Measurements from ENCODE around the gene CSTF1.
"Not testable (repeated sequence)": the region's sequence is repeated elsewhere in the genome, so short reads cannot be mapped to it uniquely, and the experiment has no call there.

CSTF1 gene

GRCh38 chr20:56403465-56403864 is 11.0 kb downstream of the CSTF1 start:
- no peak for DNase-seq (ENCODE audit: low read depth in 1 of 2, low spot score in 1 of 2)

DNA sequence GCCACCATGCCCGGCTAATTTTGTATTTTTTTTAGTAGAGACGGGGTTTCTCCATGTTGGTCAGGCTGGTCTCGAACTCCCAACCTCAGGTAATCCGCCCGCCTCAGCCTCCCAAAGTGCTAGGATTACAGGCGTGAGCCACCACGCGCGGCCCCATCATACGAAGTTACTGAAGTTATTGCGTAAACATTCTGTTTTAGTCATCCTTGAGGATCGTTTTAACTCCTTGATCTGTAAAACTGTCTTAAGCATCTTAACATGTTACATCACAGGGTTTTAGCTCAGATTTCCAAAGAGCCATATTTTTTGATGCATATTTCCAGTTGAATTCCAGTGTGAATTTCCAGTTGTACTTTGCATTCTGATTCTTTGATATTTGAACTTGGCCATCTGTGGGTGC is 12.9 kb downstream of the CSTF1 start:
- not testable (repeated sequence) for DNase-seq (ENCODE audit: low read depth in 1 of 2, low spot score in 1 of 2)

GRCh38 chr20:56406910-56407309 is 14.5 kb downstream of the CSTF1 start:
- no peak for DNase-seq (ENCODE audit: low read depth in 1 of 2, low spot score in 1 of 2)

GRCh38 chr20:56409521-56409920 is 17.1 kb downstream of the CSTF1 start:
- DNase-seq (ENCODE audit: low read depth in 1 of 2, low spot score in 1 of 2), result no peak

DNA sequence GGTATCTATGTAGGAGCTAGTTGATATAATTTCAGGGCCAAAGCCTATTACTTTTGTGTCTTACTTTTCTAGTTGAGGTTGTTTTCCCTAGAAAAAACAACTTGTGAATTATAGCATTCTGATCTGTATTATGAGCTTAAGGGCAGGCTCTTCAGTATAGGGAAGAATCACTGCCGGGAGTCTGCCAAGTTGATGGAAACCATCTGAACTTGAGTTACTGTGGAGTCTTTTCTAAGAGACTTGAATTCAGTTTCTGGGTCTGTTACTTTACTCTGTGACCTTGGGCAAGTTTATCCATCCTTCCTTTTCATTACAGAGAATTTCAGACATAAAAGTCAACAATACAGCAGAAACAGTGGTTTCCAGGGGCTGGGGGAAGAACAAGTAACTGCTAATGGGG is 17.5 kb downstream of the CSTF1 start:
- DNase-seq (ENCODE audit: low read depth in 1 of 2, low spot score in 1 of 2), result no peak

DNA sequence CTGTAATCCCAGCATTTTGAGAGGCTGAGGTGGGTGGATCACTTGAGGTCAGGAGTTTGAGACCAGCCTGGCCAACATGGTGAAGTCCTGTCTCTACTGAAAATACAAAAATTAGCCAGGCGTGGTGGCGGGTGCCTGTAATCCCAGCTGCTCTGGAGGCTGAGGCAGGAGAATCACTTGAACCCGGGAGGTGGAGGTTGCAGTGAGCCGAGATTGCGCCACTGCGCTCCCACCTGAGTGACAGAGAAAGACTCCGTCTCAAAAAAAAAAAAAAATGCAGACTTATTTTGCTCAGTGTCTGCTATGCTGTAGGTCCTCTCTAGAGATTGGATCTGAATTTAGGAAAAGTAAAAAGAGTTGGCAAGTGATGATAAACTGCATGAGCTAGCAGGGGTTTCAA is 18.8 kb downstream of the CSTF1 start:
- not testable (repeated sequence) for DNase-seq (ENCODE audit: low read depth in 1 of 2, low spot score in 1 of 2)

- no peak for DNase-seq (ENCODE audit: low read depth in 1 of 2, low spot score in 1 of 2)
These were observed 19.5 kb downstream of the CSTF1 start, which contains the start of gene CASS4 for GRCh38 chr20:56411759-56412472. Gene CASS4, plus strand, starts transcription at chr20:56412260. Its CDS starts 199 bp downstream, at chr20:56412459.

DNA sequence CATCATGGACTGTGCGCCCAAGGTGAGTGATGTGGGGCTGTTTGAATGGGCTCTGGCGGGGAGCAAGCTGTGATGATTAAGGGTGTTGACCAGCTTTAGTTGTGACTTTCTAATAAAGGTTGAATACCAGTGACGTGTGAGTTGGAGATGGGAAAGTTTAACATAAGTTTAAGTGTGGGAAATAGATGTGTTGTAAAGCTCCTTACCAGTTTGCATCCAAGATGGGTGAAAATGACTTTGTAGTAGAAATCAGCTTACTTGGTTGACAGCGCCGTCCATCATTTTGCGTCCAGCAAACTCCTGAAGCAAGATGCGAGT is 20.0 kb downstream of the CSTF1 start:
- no peak for DNase-seq (ENCODE audit: low read depth in 1 of 2, low spot score in 1 of 2)

GRCh38 chr20:56412949-56413348 is 20.5 kb downstream of the CSTF1 start:
- no peak for DNase-seq (ENCODE audit: low read depth in 1 of 2, low spot score in 1 of 2)

DNA sequence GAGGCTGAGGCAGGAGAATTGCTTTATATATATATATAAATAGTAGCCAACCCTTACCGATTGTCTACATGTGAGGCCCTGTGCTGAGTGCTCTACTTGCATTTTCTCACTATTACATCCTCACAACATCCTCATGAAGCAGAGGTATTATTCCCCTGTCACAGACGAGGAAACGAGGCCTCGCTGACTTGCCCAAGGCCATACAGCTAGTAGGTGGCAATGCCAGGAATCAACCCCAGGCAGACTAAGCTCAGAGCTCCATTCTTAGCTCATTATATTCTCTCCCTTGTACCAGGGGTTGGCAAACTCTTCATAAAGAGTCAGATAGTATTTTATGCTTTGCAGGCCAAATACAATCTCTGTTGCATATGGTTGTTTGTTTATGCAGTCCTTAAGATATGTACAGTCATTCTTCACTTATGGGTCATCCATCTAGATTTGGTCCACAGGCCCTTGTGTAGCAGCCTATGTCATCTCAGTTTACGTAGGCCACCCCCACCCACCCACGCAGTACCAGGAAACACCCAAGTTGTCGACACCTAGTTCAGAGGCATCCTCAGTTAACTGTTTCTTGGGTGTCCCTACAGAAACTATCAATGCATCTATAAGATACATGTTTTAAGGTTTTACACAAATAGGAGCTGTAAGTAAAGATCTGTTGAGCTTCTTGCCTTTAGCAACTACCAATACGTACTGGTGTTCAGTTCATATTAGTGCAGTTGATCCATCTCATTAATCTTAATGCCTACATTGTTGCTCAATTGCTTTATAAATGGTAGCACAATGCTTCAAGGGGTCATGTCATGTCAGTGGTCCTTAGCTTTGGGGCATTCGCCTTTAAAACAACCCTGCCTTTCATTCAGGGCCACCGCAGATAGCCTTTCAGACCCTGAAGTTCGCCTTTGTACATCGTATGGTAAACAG is 22.7 kb downstream of the CSTF1 start:
- DNase-seq (ENCODE audit: low read depth in 1 of 2, low spot score in 1 of 2), result no peak

DNA sequence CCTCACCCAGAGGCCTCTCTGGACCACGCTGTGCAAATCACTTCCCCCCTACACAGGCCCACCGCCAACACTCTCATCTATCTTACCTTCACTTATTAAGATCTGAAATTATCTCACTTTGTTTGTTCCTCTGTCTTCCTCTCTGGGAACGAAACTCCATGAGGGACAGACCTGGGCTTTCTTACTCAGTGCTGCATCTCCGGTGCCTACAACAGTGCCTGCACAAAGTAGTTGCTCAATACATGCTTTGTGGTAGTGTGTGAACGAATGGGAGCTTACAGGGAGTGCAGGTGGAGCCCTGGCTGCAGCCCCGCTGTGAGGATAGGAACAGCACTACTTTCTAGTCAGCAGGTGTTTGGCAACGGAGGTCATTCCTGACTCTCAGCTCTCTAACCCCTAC is 25.0 kb downstream of the CSTF1 start:
- DNase-seq (ENCODE audit: low read depth in 1 of 2, low spot score in 1 of 2), result no peak

DNA sequence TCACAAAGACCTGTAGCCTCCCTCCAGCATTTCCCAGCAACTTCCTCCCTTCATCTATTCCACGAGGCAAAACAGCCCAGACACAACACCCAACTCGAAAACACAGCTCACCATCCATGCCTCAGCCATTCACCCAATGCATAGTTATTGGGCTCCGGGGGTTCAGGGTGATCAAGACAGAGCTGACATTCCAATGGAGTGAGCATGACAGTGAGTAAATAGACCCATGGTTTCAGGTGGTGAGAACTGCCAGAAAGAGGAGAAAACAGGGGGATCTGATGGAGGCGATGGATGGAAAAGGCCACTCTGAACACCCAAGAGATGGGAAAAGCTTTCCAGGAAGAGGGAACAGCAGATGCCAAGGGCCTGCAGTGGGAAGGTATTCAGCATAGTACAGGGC is 25.5 kb downstream of the CSTF1 start:
- DNase-seq (ENCODE audit: low read depth in 1 of 2, low spot score in 1 of 2), result no peak

DNA sequence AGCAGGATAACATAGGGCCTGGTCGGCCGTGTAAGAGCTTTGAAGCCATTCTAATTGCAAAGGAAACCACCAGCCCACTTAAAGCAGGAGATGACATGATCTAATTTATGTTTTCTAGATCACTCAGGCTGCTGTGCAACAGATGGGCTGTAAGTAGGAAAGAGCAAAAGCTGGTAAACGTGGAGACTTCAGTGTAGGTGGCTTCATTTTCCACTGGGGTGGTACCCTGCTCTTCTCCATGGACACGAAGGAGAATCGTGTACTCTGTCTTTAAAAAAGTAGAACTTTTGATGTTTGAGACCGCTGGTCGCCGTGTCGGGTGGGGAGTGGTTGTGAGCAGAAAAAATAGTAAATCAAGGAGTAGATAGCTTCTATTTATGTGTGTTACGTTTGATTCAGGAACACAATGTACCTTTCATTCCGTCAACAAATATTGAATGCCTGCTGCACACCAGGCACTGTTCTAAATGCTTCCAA is 26.0 kb downstream of the CSTF1 start:
- DNase-seq (ENCODE audit: low read depth in 1 of 2, low spot score in 1 of 2), result no peak

- DNase-seq (ENCODE audit: low read depth in 1 of 2, low spot score in 1 of 2), result no peak
These were observed 27.6 kb downstream of the CSTF1 start for GRCh38 chr20:56420028-56420427.

DNA sequence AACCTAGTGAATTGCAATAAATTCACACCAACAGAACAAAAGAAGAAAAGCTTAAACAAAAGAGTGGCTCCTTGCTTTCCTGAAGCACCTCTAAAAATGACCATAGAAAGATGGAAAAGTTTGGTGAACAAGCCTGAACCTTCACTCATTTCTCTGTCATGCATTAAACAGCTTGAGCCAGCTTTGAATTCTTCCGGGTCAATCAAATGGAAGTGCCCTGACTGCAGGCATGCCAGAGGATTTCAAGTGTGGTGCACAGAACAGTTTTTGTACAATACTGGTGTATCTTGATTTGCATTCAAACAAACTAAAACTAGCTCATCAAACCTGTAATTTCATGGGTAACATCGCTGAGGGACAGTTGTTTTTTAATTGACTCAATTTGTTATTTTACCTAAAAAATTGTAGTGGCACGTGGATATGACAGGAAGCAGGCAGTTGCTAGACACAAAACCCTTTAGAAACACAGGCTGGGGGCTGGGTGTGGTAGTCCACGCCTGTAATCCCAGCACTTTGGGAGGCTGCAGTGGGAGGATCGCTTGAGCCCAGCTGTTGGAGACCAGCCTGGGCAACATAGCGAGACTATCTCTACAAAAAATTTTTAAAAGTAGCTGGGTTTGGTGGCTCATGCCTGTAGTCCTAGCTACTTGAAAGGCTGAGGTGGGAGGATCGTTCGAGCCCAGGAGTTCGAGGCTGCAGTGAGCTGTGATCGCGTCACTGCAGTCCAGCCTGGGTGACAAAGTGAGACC is 28.7 kb downstream of the CSTF1 start:
- DNase-seq (ENCODE audit: low read depth in 1 of 2, low spot score in 1 of 2), result no peak

DNA sequence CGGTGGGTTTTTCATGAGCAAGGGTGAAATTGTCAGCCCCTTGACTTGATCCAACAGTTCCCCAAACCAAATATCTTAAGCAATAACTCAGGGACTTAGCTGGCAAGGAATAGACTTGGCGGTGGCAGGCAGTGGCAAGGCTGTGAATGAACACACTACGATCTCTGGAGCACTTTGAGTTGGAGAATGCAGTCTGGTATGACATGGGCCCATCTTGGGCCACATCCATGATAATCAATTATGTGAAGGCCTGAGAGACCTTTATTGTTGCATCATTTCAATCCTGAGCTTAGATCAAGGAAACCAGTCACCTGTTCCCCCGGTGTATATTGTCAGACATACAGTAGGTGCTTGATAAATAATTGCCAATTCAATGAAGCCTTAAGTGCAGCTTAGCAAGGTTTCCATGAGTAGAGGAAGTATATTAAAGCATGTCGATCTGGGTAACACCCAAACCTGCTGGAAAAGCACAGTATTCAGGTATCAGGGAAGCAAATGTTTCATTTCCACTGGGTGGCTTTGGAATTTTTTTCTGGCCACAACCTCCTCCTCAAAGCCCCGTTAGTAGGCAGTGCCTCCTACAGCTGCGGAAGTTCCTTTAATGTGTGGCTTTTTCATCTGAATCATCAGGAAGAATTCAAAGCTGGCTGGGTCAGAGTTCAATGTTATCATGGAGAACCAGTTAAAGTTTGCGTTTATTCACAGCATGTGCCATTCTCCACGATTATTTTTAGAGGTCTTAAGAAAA is 29.8 kb downstream of the CSTF1 start:
- DNase-seq (ENCODE audit: low read depth in 1 of 2, low spot score in 1 of 2), result no peak

DNA sequence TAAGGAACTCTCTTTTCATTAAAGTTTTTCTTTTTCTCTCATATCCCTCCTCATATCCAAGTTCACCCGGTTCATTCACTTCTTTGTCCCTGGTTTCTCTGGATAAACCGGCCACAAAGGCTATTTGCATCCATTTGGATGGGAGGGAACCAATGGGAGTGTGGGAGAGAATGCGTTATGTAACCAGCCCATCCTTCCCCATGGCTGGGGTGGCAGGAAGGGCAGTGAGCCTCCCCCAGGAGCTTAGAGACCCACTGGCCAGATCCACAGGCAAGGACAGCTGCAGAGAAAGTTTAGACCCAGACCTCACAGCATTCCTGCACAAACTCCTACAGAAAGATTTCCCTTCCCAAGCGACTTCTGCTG is 30.4 kb downstream of the CSTF1 start:
- no peak for DNase-seq (ENCODE audit: low read depth in 1 of 2, low spot score in 1 of 2)

- no peak for DNase-seq (ENCODE audit: low read depth in 1 of 2, low spot score in 1 of 2)
These were observed 30.8 kb downstream of the CSTF1 start for GRCh38 chr20:56423211-56423610.

GRCh38 chr20:56423886-56424285 is 31.4 kb downstream of the CSTF1 start:
- no peak for DNase-seq (ENCODE audit: low read depth in 1 of 2, low spot score in 1 of 2)

DNA sequence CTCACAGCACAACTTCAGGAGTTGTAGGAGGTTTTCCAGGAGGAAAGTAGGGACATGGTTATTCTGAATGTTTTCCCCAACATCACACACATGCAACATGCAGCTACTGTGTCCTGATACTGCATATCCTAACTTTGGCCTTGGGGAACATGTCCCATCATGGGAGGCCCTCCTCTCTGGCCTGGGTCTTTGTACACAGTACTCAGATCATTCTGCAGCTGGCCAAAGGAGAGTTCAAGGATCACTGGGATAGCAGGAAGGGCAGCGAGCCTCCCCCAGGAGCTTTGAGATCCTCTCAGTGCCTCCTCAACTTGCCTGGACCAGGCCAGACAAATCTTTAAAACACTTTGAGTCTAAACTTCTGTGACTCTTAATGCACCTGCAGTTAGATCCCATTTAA is 32.5 kb downstream of the CSTF1 start:
- DNase-seq (ENCODE audit: low read depth in 1 of 2, low spot score in 1 of 2), result no peak

DNA sequence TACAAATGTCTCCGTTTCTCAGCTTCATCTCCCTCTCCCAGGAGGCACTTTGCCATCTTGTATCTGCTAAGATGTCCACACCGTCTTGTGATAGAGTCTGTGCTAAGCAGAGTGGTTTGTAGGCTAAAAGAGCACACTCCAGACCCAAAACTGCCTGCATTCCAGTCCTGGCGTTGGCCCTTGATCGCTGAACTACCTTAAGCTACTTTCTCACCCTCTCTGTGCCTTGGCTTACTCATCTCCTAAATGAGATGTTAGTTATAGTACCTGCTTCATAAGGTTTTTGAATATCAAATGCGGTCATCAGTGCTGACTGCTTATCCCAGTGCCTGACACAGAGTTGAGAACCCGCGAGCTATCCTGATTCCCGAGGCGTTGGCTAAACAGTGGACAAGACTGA is 33.6 kb downstream of the CSTF1 start:
- no peak for DNase-seq (ENCODE audit: low read depth in 1 of 2, low spot score in 1 of 2)

Data from activated T-helper 1 cell treated with anti-CD3 and anti-CD28 coated beads, Interleukin-2, amount 50 U/mL, for 16 hours (primary cell).